ENCODE measurements around the gene CYP2J2. TPM values are rescaled to one million over a fixed set of nuclear protein-coding genes. Genes with fewer than 3 reads are reported as not detected.

CYP2J2 gene
- total RNA-seq, 1 donor from 2014 or later: 2.7 TPM

DNA sequence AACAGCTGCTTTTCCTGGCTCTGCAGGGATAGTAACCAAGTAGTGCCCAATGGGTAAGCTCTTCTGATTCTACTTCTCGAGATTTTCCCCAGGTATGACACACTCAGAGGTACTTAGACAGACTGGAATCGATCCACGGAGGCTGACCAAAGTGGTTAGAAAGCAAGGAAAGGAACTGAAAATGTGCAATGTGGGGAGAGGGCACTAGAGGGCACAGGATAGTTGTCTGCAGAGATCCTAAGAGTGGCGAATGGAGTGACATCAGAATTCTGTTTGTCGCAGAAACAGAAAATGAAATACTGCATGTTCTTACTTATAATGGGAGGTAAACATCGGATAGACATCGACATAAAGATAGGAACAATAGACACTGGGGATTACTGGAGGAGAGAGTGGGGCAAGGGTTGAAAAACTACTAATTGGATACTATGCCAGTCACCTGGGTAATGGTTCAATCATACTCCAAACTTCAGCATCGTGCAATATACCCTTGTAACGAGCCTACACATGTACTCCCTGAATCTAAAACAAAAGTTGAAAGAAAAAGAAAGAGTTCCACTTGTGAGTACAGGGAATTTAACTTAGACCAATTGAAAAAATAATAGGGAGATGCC, 23.3 kb downstream of the CYP2J2 start:
- H3K27me3 ChIP-seq (ENCODE audit: low read depth): no peaks in the 10 kb centered on the region
- no peak overlapping the region for H3K27ac ChIP-seq
- TF ChIP-seq, protein P1, sequence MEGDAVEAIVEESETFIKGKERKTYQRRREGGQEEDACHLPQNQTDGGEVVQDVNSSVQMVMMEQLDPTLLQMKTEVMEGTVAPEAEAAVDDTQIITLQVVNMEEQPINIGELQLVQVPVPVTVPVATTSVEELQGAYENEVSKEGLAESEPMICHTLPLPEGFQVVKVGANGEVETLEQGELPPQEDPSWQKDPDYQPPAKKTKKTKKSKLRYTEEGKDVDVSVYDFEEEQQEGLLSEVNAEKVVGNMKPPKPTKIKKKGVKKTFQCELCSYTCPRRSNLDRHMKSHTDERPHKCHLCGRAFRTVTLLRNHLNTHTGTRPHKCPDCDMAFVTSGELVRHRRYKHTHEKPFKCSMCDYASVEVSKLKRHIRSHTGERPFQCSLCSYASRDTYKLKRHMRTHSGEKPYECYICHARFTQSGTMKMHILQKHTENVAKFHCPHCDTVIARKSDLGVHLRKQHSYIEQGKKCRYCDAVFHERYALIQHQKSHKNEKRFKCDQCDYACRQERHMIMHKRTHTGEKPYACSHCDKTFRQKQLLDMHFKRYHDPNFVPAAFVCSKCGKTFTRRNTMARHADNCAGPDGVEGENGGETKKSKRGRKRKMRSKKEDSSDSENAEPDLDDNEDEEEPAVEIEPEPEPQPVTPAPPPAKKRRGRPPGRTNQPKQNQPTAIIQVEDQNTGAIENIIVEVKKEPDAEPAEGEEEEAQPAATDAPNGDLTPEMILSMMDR (IDR thresholded peaks at IDR 0.05): peak; percentile 38
- ATAC-seq (peak; percentile 73 to 79), DNase-seq (no peak)
- intact Hi-C loops (cut with DNase I): no loop called here
- no peaks in the 10 kb centered on the region for H3K9me3 ChIP-seq
- H3K4me3 ChIP-seq: no peak overlapping the region
- no peaks in the 10 kb centered on the region for H3K36me3 ChIP-seq
- H3K4me1 ChIP-seq: no peaks in the 10 kb centered on the region

DNA sequence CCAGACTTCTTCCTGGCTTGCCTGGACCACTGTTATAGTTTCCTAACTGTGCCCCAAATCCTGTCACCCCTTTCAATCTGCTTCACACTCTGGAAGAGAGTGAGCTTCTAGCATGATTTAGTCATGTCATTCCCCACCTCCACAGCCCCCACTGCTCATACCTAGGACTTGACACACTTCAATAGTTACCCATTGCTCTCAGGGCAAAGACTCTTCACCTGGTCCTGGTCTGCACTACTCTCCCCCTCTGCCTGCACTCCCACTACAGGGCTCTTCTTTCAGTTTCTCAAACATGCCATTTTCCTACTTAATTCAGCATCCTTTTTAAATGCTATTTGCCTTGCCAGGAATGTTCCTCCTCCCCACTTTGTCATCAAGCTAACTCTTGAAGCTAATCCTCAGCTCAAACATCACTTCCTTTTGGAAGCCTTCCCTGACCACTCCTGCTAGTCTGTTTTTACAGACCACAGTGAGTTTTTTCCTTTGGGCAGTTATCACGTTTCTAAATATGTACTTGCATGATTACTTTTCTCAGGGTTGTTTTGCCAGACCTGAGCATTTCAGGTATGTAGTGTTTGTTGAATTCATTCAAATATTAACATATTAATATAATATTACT, 24.7 kb downstream of the CYP2J2 start:
- Histone ChIP-seq H3K4me1 (no peaks in the 10 kb centered on the region), H3K27me3 (ENCODE audit: low read depth) (no peaks in the 10 kb centered on the region), H3K9me3 (no peaks in the 10 kb centered on the region), H3K36me3 (no peaks in the 10 kb centered on the region), H3K4me3 (no peak overlapping the region), H3K27ac (no peak overlapping the region)
- TF ChIP-seq, protein P1 (IDR thresholded peaks at IDR 0.05): no peak
- DNase-seq (no peak), ATAC-seq (peak; percentile 63 to 72)
- intact Hi-C loops (cut with DNase I): no loop called here

DNA sequence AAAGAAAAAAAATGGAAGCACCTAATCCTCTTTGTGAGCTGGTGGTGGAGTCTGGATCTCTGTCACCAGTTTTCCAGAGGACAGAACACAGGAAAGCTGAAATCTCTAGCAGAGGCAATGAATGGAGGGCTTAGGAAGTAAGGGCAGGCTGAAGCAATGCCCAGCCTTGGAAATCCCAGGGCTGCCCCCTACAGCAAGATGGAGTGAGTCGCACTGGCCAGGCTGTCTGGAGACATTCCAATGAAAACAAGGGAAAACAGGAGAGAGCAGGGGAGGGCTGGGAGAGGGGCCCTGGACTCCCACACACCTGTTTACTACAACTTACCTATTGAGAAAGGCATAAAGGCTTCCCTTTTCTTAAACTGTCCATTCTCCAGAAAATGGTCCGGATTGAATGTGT, 25.9 kb downstream of the CYP2J2 start:
- Histone ChIP-seq H3K27ac (no peak overlapping the region), H3K27me3 (ENCODE audit: low read depth) (no peaks in the 10 kb centered on the region), H3K36me3 (no peaks in the 10 kb centered on the region), H3K4me3 (no peak overlapping the region), H3K9me3 (no peaks in the 10 kb centered on the region), H3K4me1 (no peaks in the 10 kb centered on the region)
- intact Hi-C loops (cut with DNase I): no loop called here
- TF ChIP-seq, protein P1 (IDR thresholded peaks at IDR 0.05): no peak
- ATAC-seq (no peak), DNase-seq (no peak)

DNA sequence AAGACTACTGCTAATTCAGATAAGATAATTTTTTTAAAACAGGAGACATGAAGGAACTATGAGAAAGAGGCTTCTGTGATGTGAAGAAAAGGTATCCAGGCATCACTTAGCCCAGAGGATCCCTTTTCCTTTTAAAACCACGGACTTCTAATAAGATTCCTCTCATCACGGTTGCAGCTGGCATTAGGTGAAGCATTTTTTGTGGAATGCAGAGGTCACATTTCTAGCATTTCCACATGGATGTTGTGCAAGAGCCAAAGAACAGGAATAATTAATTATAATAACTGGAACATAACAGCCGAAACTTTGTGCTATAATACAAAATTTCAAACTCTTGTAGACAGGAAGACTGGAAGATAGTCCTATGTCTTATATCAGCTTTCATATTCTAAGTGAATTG, 27.6 kb downstream of the CYP2J2 start:
- no peak overlapping the region for H3K27ac ChIP-seq
- TF ChIP-seq, protein P1 (IDR thresholded peaks at IDR 0.05): no peak
- no peaks in the 10 kb centered on the region for H3K36me3 ChIP-seq
- intact Hi-C loops (cut with DNase I): no loop called here
- DNase-seq (no peak), ATAC-seq (no peak)
- H3K27me3 ChIP-seq (ENCODE audit: low read depth): no peaks in the 10 kb centered on the region
- no peaks in the 10 kb centered on the region for H3K4me1 ChIP-seq
- no peaks in the 10 kb centered on the region for H3K9me3 ChIP-seq
- no peak overlapping the region for H3K4me3 ChIP-seq

DNA sequence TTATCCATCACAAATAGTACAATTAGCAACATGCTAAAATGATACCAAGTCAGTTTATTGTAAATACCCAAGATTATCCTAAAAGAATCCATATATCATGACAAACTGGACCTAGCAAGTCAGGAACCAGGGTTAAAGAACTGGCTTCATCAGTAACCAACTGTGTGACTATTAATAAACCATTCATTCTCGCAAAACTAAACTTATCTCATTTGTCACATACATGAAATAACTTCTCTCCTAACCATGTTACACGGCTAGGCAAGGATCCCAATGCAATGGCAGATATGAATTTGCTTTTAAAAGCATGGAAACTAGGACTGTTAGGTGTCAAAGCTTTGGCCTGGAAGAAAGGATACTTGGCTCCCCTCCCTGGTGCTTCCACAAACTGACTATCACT, 29.4 kb downstream of the CYP2J2 start:
- Histone ChIP-seq H3K36me3 (no peaks in the 10 kb centered on the region), H3K4me1 (no peaks in the 10 kb centered on the region), H3K27me3 (ENCODE audit: low read depth) (no peaks in the 10 kb centered on the region), H3K27ac (no peak overlapping the region), H3K9me3 (no peaks in the 10 kb centered on the region), H3K4me3 (no peak overlapping the region)
- TF ChIP-seq, protein P1 (IDR thresholded peaks at IDR 0.05): no peak
- DNase-seq (no peak), ATAC-seq (no peak)
- intact Hi-C loops (cut with DNase I): no loop called here
